ENCODE results near the gene ADAMTSL1.

DNA sequence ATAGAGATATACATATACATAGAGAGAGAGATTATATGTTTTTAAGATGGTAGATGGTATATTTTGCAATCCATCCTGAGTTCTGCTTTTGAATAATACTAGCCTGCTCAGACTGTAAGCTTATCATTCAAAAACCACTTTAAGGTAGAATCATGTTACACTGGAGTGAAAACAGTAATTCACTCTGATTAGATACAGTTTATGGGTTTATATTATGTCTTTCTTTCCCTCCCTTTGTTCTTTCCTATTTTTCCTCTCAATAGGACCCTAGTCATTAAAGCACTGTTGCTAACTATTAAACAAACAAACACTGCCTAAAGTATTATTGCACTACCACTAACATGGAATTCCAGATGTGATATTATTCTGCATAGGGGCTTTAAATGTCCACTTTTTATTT lies 202.0 kb downstream of the ADAMTSL1 start:
- TF ChIP-seq POLR2A (IDR thresholded peaks at IDR 0.05) = no peak
- TF ChIP-seq, protein P1, sequence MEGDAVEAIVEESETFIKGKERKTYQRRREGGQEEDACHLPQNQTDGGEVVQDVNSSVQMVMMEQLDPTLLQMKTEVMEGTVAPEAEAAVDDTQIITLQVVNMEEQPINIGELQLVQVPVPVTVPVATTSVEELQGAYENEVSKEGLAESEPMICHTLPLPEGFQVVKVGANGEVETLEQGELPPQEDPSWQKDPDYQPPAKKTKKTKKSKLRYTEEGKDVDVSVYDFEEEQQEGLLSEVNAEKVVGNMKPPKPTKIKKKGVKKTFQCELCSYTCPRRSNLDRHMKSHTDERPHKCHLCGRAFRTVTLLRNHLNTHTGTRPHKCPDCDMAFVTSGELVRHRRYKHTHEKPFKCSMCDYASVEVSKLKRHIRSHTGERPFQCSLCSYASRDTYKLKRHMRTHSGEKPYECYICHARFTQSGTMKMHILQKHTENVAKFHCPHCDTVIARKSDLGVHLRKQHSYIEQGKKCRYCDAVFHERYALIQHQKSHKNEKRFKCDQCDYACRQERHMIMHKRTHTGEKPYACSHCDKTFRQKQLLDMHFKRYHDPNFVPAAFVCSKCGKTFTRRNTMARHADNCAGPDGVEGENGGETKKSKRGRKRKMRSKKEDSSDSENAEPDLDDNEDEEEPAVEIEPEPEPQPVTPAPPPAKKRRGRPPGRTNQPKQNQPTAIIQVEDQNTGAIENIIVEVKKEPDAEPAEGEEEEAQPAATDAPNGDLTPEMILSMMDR (IDR thresholded peaks at IDR 0.05) = no peak
- TF ChIP-seq POLR2AphosphoS5 (IDR thresholded peaks at IDR 0.05) = no peak
